CD4-positive, CD25-positive, alpha-beta regulatory T cell (primary cell): ENCODE results near the gene WWOX. TPM values are rescaled to one million over a fixed set of nuclear protein-coding genes. Genes with fewer than 3 reads are reported as not detected.

Experiments used
- ATAC-seq, 2 donors: fragments of 150-1000 bp; cut with Tn5 transposase; one replicate each; pipeline ENCODE4 v1.10.0; 2021; ENCODE audit warnings: low read depth in 2 of 2, moderate number of reproducible peaks in 2 of 2, moderate library complexity in 1 of 2
- DNase-seq, 3 donors: peaks; one replicate each; pipeline versions ENCODE4 v3.0.0 to v3.0.0-alpha.2; 2012 to 2022; ENCODE audit warnings: mixed read lengths in 1 of 3
- H3K27ac ChIP-seq: one replicate; pipeline ENCODE4 v1.7.0; 2013; ENCODE audit warnings: mild to moderate bottlenecking, low read length; ENCODE audit not compliant: insufficient read depth, poor library complexity, severe bottlenecking
- H3K27me3 ChIP-seq: one replicate; pipeline ENCODE4 v1.7.0; 2013; ENCODE audit warnings: low read length; ENCODE audit not compliant: control insufficient read depth, insufficient read depth
- H3K36me3 ChIP-seq: one replicate; pipeline ENCODE4 v1.7.0; 2013; ENCODE audit warnings: mild to moderate bottlenecking, low read length, moderate library complexity; ENCODE audit not compliant: control insufficient read depth, insufficient read depth
- H3K4me1 ChIP-seq: 2 replicates; pipeline ENCODE4 v1.7.0; 2013; ENCODE audit warnings: mild to moderate bottlenecking, low read length; ENCODE audit not compliant: insufficient read depth, control insufficient read depth, poor library complexity, severe bottlenecking
- H3K4me3 ChIP-seq: one replicate; pipeline ENCODE4 v1.7.0; 2013; ENCODE audit warnings: low read depth, mild to moderate bottlenecking, low read length, moderate library complexity
- H3K9me3 ChIP-seq, 2 experiments: 1 replicate in 1 of 2; 2 replicates in 1 of 2; pipeline ENCODE4 v1.7.0; 2013; ENCODE audit warnings: low read length in 2 of 2, mild to moderate bottlenecking in 1 of 2, moderate library complexity in 1 of 2; ENCODE audit not compliant: control insufficient read depth in 2 of 2
- H3K27ac Mint-ChIP-seq, 3 donors: one replicate each; pipeline ENCODE4 v1.8.0; 2020 to 2022; ENCODE audit warnings: mild to moderate bottlenecking in 3 of 3, mixed read lengths in 3 of 3, moderate library complexity in 2 of 3
- H3K27me3 Mint-ChIP-seq: one replicate; pipeline ENCODE4 v1.8.0; 2022; ENCODE audit warnings: mild to moderate bottlenecking, mixed read lengths
- H3K36me3 Mint-ChIP-seq: one replicate; pipeline ENCODE4 v1.8.0; 2020; ENCODE audit warnings: mixed read lengths
- H3K4me1 Mint-ChIP-seq, 4 donors: one replicate each; pipeline ENCODE4 v1.8.0; 2020 to 2022; ENCODE audit warnings: mixed read lengths in 4 of 4, mild to moderate bottlenecking in 1 of 4
- H3K4me3 Mint-ChIP-seq, 4 donors: one replicate each; pipeline ENCODE4 v1.8.0; 2020 to 2022; ENCODE audit warnings: mild to moderate bottlenecking in 4 of 4, mixed read lengths in 4 of 4, moderate library complexity in 3 of 4
- H3K9me3 Mint-ChIP-seq, 7 donors: one replicate each; pipeline ENCODE4 v1.8.0; 2020 to 2022; ENCODE audit warnings: mixed read lengths in 7 of 7, mild to moderate bottlenecking in 3 of 7, moderate library complexity in 2 of 7
- polyA plus RNA-seq, 4 donors: library from polyadenylated mRNA; unstranded; fragments of 300-500 nt; fragmentation: Illumina TruSeq; gene quantifications; one replicate each; pipeline ENCODE4 v1.2.3, GENCODE V29; 2021
- total RNA-seq: library from RNA; stranded (reverse); gene quantifications from one replicate; pipeline ENCODE4 v1.2.3, GENCODE V29; 2022

WWOX gene
- total and polyA plus RNA-seq, 5 donors from 2014 or later: 10.3 to 18.6 (median 12.8) TPM

GRCh38 chr16:79183571-79183970 is 1084.1 kb downstream of the WWOX start:
- H3K27me3 ChIP-seq: peaks cover 3% of the 10 kb centered on the region
- no peaks in the 10 kb centered on the region for H3K9me3 ChIP-seq
- H3K36me3 ChIP-seq: no peaks in the 10 kb centered on the region
- no peaks in the 10 kb centered on the region for H3K4me1 Mint-ChIP-seq
- no peak overlapping the region for H3K27ac ChIP-seq
- H3K27me3 Mint-ChIP-seq: no peaks in the 10 kb centered on the region
- no peak for DNase-seq
- H3K9me3 Mint-ChIP-seq: peaks cover 0 to 11% (median 2%) of the 10 kb centered on the region in 7 donors
- ATAC-seq: no peak
- H3K4me3 ChIP-seq: no peak overlapping the region
- H3K4me3 Mint-ChIP-seq: no peak overlapping the region
- no peak overlapping the region for H3K27ac Mint-ChIP-seq
- H3K4me1 ChIP-seq: no peaks in the 10 kb centered on the region
- H3K36me3 Mint-ChIP-seq: peaks cover 4% of the 10 kb centered on the region

- Mint-ChIP-seq H3K27ac (no peak overlapping the region), H3K4me1 (no peaks in the 10 kb centered on the region), H3K36me3 (peaks cover 4% of the 10 kb centered on the region), H3K9me3 (peaks cover 0 to 10% (median 3%) of the 10 kb centered on the region in 7 donors), H3K27me3 (no peaks in the 10 kb centered on the region), H3K4me3 (no peak overlapping the region)
- Histone ChIP-seq H3K36me3 (no peaks in the 10 kb centered on the region), H3K27me3 (peaks cover 3% of the 10 kb centered on the region), H3K27ac (no peak overlapping the region), H3K4me1 (no peaks in the 10 kb centered on the region), H3K9me3 (no peaks in the 10 kb centered on the region), H3K4me3 (no peak overlapping the region)
- DNase-seq (no peak), ATAC-seq (no peak)
These were observed 1085.1 kb downstream of the WWOX start for GRCh38 chr16:79184464-79185030.

GRCh38 chr16:79185711-79186110 is 1086.3 kb downstream of the WWOX start:
- Histone ChIP-seq H3K27me3 (peaks cover 3% of the 10 kb centered on the region), H3K36me3 (no peaks in the 10 kb centered on the region), H3K9me3 (no peaks in the 10 kb centered on the region), H3K27ac (no peak overlapping the region), H3K4me1 (no peaks in the 10 kb centered on the region), H3K4me3 (no peak overlapping the region)
- Mint-ChIP-seq H3K4me1 (no peaks in the 10 kb centered on the region), H3K9me3 (peaks cover 0 to 10% (median under 1%) of the 10 kb centered on the region in 7 donors), H3K4me3 (no peak overlapping the region), H3K36me3 (peaks cover 4% of the 10 kb centered on the region), H3K27me3 (no peaks in the 10 kb centered on the region), H3K27ac (no peak overlapping the region)
- no peak for ATAC-seq
- DNase-seq: no peak

GRCh38 chr16:79186196-79186595 is 1086.7 kb downstream of the WWOX start:
- H3K9me3 Mint-ChIP-seq: peaks cover 0 to 10% (median 0%) of the 10 kb centered on the region in 7 donors
- H3K27ac ChIP-seq: no peak overlapping the region
- DNase-seq: no peak
- no peaks in the 10 kb centered on the region for H3K4me1 ChIP-seq
- H3K27ac Mint-ChIP-seq: no peak overlapping the region
- no peak overlapping the region for H3K4me3 Mint-ChIP-seq
- H3K36me3 ChIP-seq: no peaks in the 10 kb centered on the region
- peaks cover 2% of the 10 kb centered on the region for H3K27me3 ChIP-seq
- H3K4me3 ChIP-seq: no peak overlapping the region
- peaks cover 4% of the 10 kb centered on the region for H3K36me3 Mint-ChIP-seq
- no peak for ATAC-seq
- H3K27me3 Mint-ChIP-seq: no peaks in the 10 kb centered on the region
- no peaks in the 10 kb centered on the region for H3K4me1 Mint-ChIP-seq
- H3K9me3 ChIP-seq: no peaks in the 10 kb centered on the region

- DNase-seq (no peak), ATAC-seq (no peak)
- Histone ChIP-seq H3K36me3 (no peaks in the 10 kb centered on the region), H3K27me3 (no peaks in the 10 kb centered on the region), H3K4me3 (no peak overlapping the region), H3K27ac (no peak overlapping the region), H3K4me1 (no peaks in the 10 kb centered on the region), H3K9me3 (no peaks in the 10 kb centered on the region)
- H3K4me3 Mint-ChIP-seq: no peak overlapping the region
- no peaks in the 10 kb centered on the region for H3K4me1 Mint-ChIP-seq
- H3K9me3 Mint-ChIP-seq: peaks cover 0 to 7% (median 0%) of the 10 kb centered on the region in 7 donors
- H3K36me3 Mint-ChIP-seq: peaks cover 4% of the 10 kb centered on the region
- no peak overlapping the region for H3K27ac Mint-ChIP-seq
- no peaks in the 10 kb centered on the region for H3K27me3 Mint-ChIP-seq
These were observed 1088.8 kb downstream of the WWOX start for GRCh38 chr16:79188115-79188738.

GRCh38 chr16:79188739-79189122 is 1089.3 kb downstream of the WWOX start:
- H3K4me1 ChIP-seq: no peaks in the 10 kb centered on the region
- H3K27me3 ChIP-seq: no peaks in the 10 kb centered on the region
- no peaks in the 10 kb centered on the region for H3K36me3 ChIP-seq
- DNase-seq: no peak
- no peak for ATAC-seq
- Mint-ChIP-seq H3K4me1 (no peaks in the 10 kb centered on the region), H3K27ac (no peak overlapping the region), H3K4me3 (no peak overlapping the region), H3K9me3 (peaks cover 0 to 5% (median 0%) of the 10 kb centered on the region in 7 donors), H3K36me3 (peaks cover 4% of the 10 kb centered on the region), H3K27me3 (no peaks in the 10 kb centered on the region)
- no peak overlapping the region for H3K27ac ChIP-seq
- no peaks in the 10 kb centered on the region for H3K9me3 ChIP-seq
- H3K4me3 ChIP-seq: no peak overlapping the region

GRCh38 chr16:79190542-79190941 is 1091.1 kb downstream of the WWOX start:
- DNase-seq (no peak), ATAC-seq (no peak)
- Mint-ChIP-seq H3K36me3 (peaks cover 4% of the 10 kb centered on the region), H3K4me1 (no peaks in the 10 kb centered on the region), H3K27me3 (no peaks in the 10 kb centered on the region), H3K9me3 (peaks cover 0 to 3% (median 0%) of the 10 kb centered on the region in 7 donors), H3K4me3 (no peak overlapping the region), H3K27ac (no peak overlapping the region)
- no peaks in the 10 kb centered on the region for H3K27me3 ChIP-seq
- H3K36me3 ChIP-seq: no peaks in the 10 kb centered on the region
- no peaks in the 10 kb centered on the region for H3K9me3 ChIP-seq
- H3K27ac ChIP-seq: no peak overlapping the region
- H3K4me3 ChIP-seq: no peak overlapping the region
- H3K4me1 ChIP-seq: no peaks in the 10 kb centered on the region

GRCh38 chr16:79191933-79192332 is 1092.5 kb downstream of the WWOX start:
- no peaks in the 10 kb centered on the region for H3K27me3 ChIP-seq
- H3K4me3 ChIP-seq: no peak overlapping the region
- no peaks in the 10 kb centered on the region for H3K27me3 Mint-ChIP-seq
- H3K9me3 Mint-ChIP-seq: peaks cover 0 to 3% (median 0%) of the 10 kb centered on the region in 7 donors
- no peak overlapping the region for H3K27ac ChIP-seq
- DNase-seq (no peak), ATAC-seq (no peak)
- H3K9me3 ChIP-seq: no peaks in the 10 kb centered on the region
- H3K4me1 Mint-ChIP-seq: no peaks in the 10 kb centered on the region
- peaks cover 4% of the 10 kb centered on the region for H3K36me3 Mint-ChIP-seq
- no peaks in the 10 kb centered on the region for H3K4me1 ChIP-seq
- no peak overlapping the region for H3K27ac Mint-ChIP-seq
- H3K36me3 ChIP-seq: no peaks in the 10 kb centered on the region
- no peak overlapping the region for H3K4me3 Mint-ChIP-seq
